COLO668 (cell line): ENCODE data around the gene DQX1.
"Not testable (repeated sequence)": the region's sequence is repeated elsewhere in the genome, so short reads cannot be mapped to it uniquely, and the experiment has no call there.

Experiments used
- DNase-seq: peaks from one replicate; lab custom pipeline; 2025; ENCODE audit not compliant: unreplicated experiment; lab: John Stamatoyannopoulos, UW

The DQX1 gene

GRCh38 chr2:74525717-74526648, at the start of gene DQX1:
TSS of gene DQX1 (minus strand) at chr2:74526231. CDS start at chr2:74525729, 502 bp downstream.
- no peak for DNase-seq

- DNase-seq: no peak
Observed at GRCh38 chr2:74575320-74575719, 49.3 kb upstream of the DQX1 start.

- no peak for DNase-seq
Observed at GRCh38 chr2:74573747-74574562, 47.9 kb upstream of the DQX1 start.

GRCh38 chr2:74572178-74572925, 46.3 kb upstream of the DQX1 start:
- no peak for DNase-seq

GRCh38 chr2:74571058-74571457, 45.0 kb upstream of the DQX1 start:
- DNase-seq: no peak

GRCh38 chr2:74569686-74570085, 43.7 kb upstream of the DQX1 start:
- no peak for DNase-seq

- DNase-seq: no peak
Observed at GRCh38 chr2:74567881-74568280, 41.9 kb upstream of the DQX1 start.

GRCh38 chr2:74566754-74567085, 40.7 kb upstream of the DQX1 start:
- DNase-seq: no peak

- no peak for DNase-seq
Observed at GRCh38 chr2:74566076-74566753, 40.2 kb upstream of the DQX1 start.

- DNase-seq: no peak
Observed at GRCh38 chr2:74564222-74564621, 38.2 kb upstream of the DQX1 start.

- DNase-seq: no peak
Observed at GRCh38 chr2:74562126-74562775, 36.2 kb upstream of the DQX1 start.

GRCh38 chr2:74561022-74561421, 35.0 kb upstream of the DQX1 start:
- not testable (repeated sequence) for DNase-seq

- no peak for DNase-seq
Observed at GRCh38 chr2:74560591-74560990, 34.6 kb upstream of the DQX1 start.

GRCh38 chr2:74559912-74560311, 33.9 kb upstream of the DQX1 start:
- DNase-seq: no peak

GRCh38 chr2:74558284-74559230, 32.5 kb upstream of the DQX1 start:
- no peak for DNase-seq

GRCh38 chr2:74556831-74557370, 30.9 kb upstream of the DQX1 start:
- no peak for DNase-seq

GRCh38 chr2:74556159-74556558, 30.1 kb upstream of the DQX1 start:
- no peak for DNase-seq

GRCh38 chr2:74555610-74556103, 29.6 kb upstream of the DQX1 start:
- no peak for DNase-seq
